SK-N-SH (cell line): ENCODE data around the gene GALNTL6. TPM values are rescaled to one million over a fixed set of nuclear protein-coding genes. Genes with fewer than 3 reads are reported as not detected.

ENCODE experiments used
- CTCF ChIA-PET: fragments of 300-600, 350-600 bp; formaldehyde crosslinking; extraction: SDS; loops from one replicate; lab custom pipeline; 2021; lab: Yijun Ruan, JAX
- POLR2A ChIA-PET: fragments of 350-600 bp; sonication (Branson Sonifier 250); formaldehyde crosslinking; extraction: SDS; loops from one replicate; lab custom pipeline; 2020; ENCODE audit warnings: antibody characterized with exemption, inconsistent platforms; lab: Yijun Ruan, JAX
- DNase-seq: peaks from one replicate; pipeline ENCODE4 v3.0.0; 2012
- H2AFZ ChIP-seq: fragments of 200-600 bp; sonication (generic); 2 replicates; pipeline ENCODE4 v1.8.1; 2016; ENCODE audit warnings: antibody characterized with exemption, mild to moderate bottlenecking, low read depth
- H3F3A ChIP-seq: fragments of 200-600 bp; sonication (generic); replicated peaks from 2 replicates; pipeline ENCODE3; 2016; ENCODE audit warnings: antibody characterized with exemption, mild to moderate bottlenecking; ENCODE audit not compliant: insufficient read depth
- H3K27ac ChIP-seq, 2 experiments: fragments of 200-500 bp in 1 of 2; fragments of 200-600 bp in 1 of 2; sonication (Bioruptor generic) in 1 of 2; sonication (generic), shearing (Covaris generic) in 1 of 2; 2 replicates each; pipeline versions ENCODE4 v1.5.1 to v1.6.1; 2014 to 2016; ENCODE audit warnings: low read depth in 2 of 2, inconsistent platforms in 1 of 2, low read length in 1 of 2, mild to moderate bottlenecking in 1 of 2, mixed read lengths in 1 of 2
- H3K27me3 ChIP-seq: fragments of 200-600 bp; sonication (generic), shearing (Covaris generic); 2 replicates; pipeline ENCODE4 v1.6.1; 2016; ENCODE audit warnings: mixed run types; ENCODE audit not compliant: insufficient read depth
- H3K36me3 ChIP-seq, 2 experiments: fragments of 200-500 bp in 1 of 2; fragments of 200-600 bp in 1 of 2; sonication (Bioruptor generic) in 1 of 2; sonication (generic) in 1 of 2; replicated peaks in 1 of 2; 2 replicates each; pipeline versions ENCODE3 to v1.5.1; 2014 to 2016; ENCODE audit warnings: low read length in 1 of 2, mild to moderate bottlenecking in 1 of 2; ENCODE audit not compliant: insufficient read depth in 2 of 2, control insufficient read depth in 1 of 2
- H3K4me1 ChIP-seq, 2 experiments: fragments of 200-500 bp in 1 of 2; fragments of 200-600 bp in 1 of 2; sonication (Bioruptor generic) in 1 of 2; sonication (generic), shearing (Covaris generic) in 1 of 2; 2 replicates each; pipeline versions ENCODE4 v1.5.1 to v1.6.1; 2014 to 2016; ENCODE audit warnings: low read depth in 1 of 2, low read length in 1 of 2, mixed run types in 1 of 2; ENCODE audit not compliant: insufficient read depth in 2 of 2, control insufficient read depth in 1 of 2
- H3K4me2 ChIP-seq: fragments of 200-600 bp; sonication (generic), shearing (Covaris generic); 2 replicates; pipeline ENCODE4 v1.6.1; 2017; ENCODE audit warnings: mixed run types
- H3K4me3 ChIP-seq, 2 experiments: fragments of 200-500 bp in 1 of 2; fragments of 200-600 bp in 1 of 2; sonication (Bioruptor generic) in 1 of 2; sonication (generic), shearing (Covaris generic) in 1 of 2; 2 replicates each; pipeline versions ENCODE4 v1.5.1 to v1.8.1; 2014 to 2016; ENCODE audit warnings: low read depth in 2 of 2, inconsistent platforms in 1 of 2, low read length in 1 of 2, mild to moderate bottlenecking in 1 of 2, mixed read lengths in 1 of 2, moderate library complexity in 1 of 2
- H3K79me2 ChIP-seq: fragments of 200-600 bp; sonication (generic); 2 replicates; pipeline ENCODE4 v1.8.1; 2017; ENCODE audit warnings: mild to moderate bottlenecking; ENCODE audit not compliant: insufficient read depth
- H3K9ac ChIP-seq: fragments of 200-600 bp; sonication (generic); 2 replicates; pipeline ENCODE4 v1.6.1; 2017; ENCODE audit warnings: mixed run types
- H3K9me2 ChIP-seq: fragments of 200-600 bp; sonication (generic); 2 replicates; pipeline ENCODE4 v1.6.1; 2017; ENCODE audit warnings: mixed run types
- H3K9me3 ChIP-seq: fragments of 200-600 bp; sonication (generic); 2 replicates; pipeline ENCODE4 v1.6.1; 2017; ENCODE audit warnings: mixed run types, mild to moderate bottlenecking, moderate library complexity
- H4K20me1 ChIP-seq: fragments of 200-600 bp; sonication (generic); 2 replicates; pipeline ENCODE4 v1.6.1; 2017; ENCODE audit warnings: mild to moderate bottlenecking, mixed run types; ENCODE audit not compliant: insufficient read depth
- CHD2 ChIP-seq: fragments of 150-350 bp; IDR thresholded peaks from 2 replicates; pipeline ENCODE4 v1.6.1; 2018; ENCODE audit warnings: low read length; ENCODE audit not compliant: partially characterized antibody
- ELF1 ChIP-seq: IDR thresholded peaks from 2 replicates; pipeline ENCODE4 v1.4.0; 2012
- FOXM1 ChIP-seq: IDR thresholded peaks from 2 replicates; pipeline ENCODE4 v1.4.0; 2012; ENCODE audit warnings: low read depth, mild to moderate bottlenecking
- IRF3 ChIP-seq: fragments of 150-350 bp; IDR thresholded peaks from 2 replicates; pipeline ENCODE4 v1.6.1; 2016; ENCODE audit warnings: mild to moderate bottlenecking, low read depth, low read length
- MXI1 ChIP-seq: IDR thresholded peaks from 2 replicates; pipeline ENCODE4 v1.6.1; 2012; ENCODE audit warnings: mild to moderate bottlenecking, low read depth, low read length, improper control_type of control experiment
- NFIC ChIP-seq: IDR thresholded peaks from 2 replicates; pipeline ENCODE4 v1.4.0; 2012; ENCODE audit warnings: borderline replicate concordance
- PBX3 ChIP-seq: IDR thresholded peaks from 2 replicates; pipeline ENCODE4; 2012
- POLR2AphosphoS5 ChIP-seq: IDR thresholded peaks from 2 replicates; pipeline ENCODE4 v1.6.1; 2012; ENCODE audit warnings: low read depth, low read length
- RCOR1 ChIP-seq: fragments of 150-350 bp; IDR thresholded peaks from 2 replicates; pipeline ENCODE4 v1.6.1; 2017; ENCODE audit warnings: antibody characterized with exemption, low read length
- RFX5 ChIP-seq: IDR thresholded peaks from 2 replicates; pipeline ENCODE4 v1.6.1; 2012; ENCODE audit warnings: mild to moderate bottlenecking, improper control_type of control experiment, low read length
- SIN3A ChIP-seq: IDR thresholded peaks from 2 replicates; pipeline ENCODE4 v1.6.1; 2012; ENCODE audit warnings: low read depth, mild to moderate bottlenecking, low read length, moderate library complexity, borderline replicate concordance
- SMC3 ChIP-seq: IDR thresholded peaks from 2 replicates; pipeline ENCODE4 v1.6.1; 2012; ENCODE audit warnings: low read depth, low read length, improper control_type of control experiment
- USF1 ChIP-seq: IDR thresholded peaks from 2 replicates; pipeline ENCODE4 v1.4.0; 2012; ENCODE audit warnings: low read depth, borderline replicate concordance
- YY1 ChIP-seq: IDR thresholded peaks from 2 replicates; pipeline ENCODE4 v1.4.0; 2012; ENCODE audit warnings: low read depth, mild to moderate bottlenecking
- WGBS: methylation state at CpG from one replicate; pipeline ENCODE4 v1.1.6; 2017; ENCODE audit warnings: low lambda C conversion rate; 5-methylcytosine and 5-hydroxymethylcytosine counted together
- polyA plus RNA-seq, 3 experiments: library from polyadenylated mRNA; depleted of rRNA; stranded (reverse); fragments of >200 nt; gene quantifications; 2 replicates each; pipeline ENCODE4 v1.2.3, GENCODE V29; 2012

Gene GALNTL6
- polyA plus RNA-seq, 1 of the 3 experiments (the other 2 are of a cell fraction), result 0.07 TPM

- no peak for DNase-seq
- Histone ChIP-seq H3K79me2 (no peaks in the 10 kb centered on the region), H3K27me3 (no peaks in the 10 kb centered on the region), H3K4me3 (no peak overlapping the region), H3K9ac (no peak overlapping the region), H3K9me3 (no peaks in the 10 kb centered on the region), H3F3A (no peaks in the 10 kb centered on the region), H4K20me1 (no peaks in the 10 kb centered on the region), H3K9me2 (no peaks in the 10 kb centered on the region), H3K4me2 (no peak overlapping the region), H2AFZ (no peak overlapping the region), H3K4me1 (no peaks in the 10 kb centered on the region), H3K36me3 (no peaks in the 10 kb centered on the region), H3K27ac (no peak overlapping the region)
- ChIA-PET POLR2A (no interaction called here), CTCF (interaction anchor here (1.5 kb wide), 1 partner anchor 43 kb away, joined by 3 read pairs; no protein-coding TSS in a partner anchor)
- no peak for TF ChIP-seq IRF3
- no peak for TF ChIP-seq ELF1
- TF ChIP-seq SIN3A, result no peak
- TF ChIP-seq USF1, result no peak
- TF ChIP-seq RCOR1, result no peak
- TF ChIP-seq PBX3, result no peak
- TF ChIP-seq FOXM1, result no peak
- no peak for TF ChIP-seq RFX5
- TF ChIP-seq YY1, result no peak
- no peak for TF ChIP-seq NFIC
- TF ChIP-seq POLR2AphosphoS5, result no peak
- WGBS, result 16% methylated on average over 3 of the region's 3 CpGs
Observed at GRCh38 chr4:172780566-172781081, 967.4 kb downstream of the GALNTL6 start.

GRCh38 chr4:172785613-172786012 lies 972.4 kb downstream of the GALNTL6 start:
- H3F3A ChIP-seq, result no peaks in the 10 kb centered on the region
- no peak overlapping the region for H3K4me2 ChIP-seq
- H3K36me3 ChIP-seq, result no peaks in the 10 kb centered on the region
- H3K9me3 ChIP-seq, result no peaks in the 10 kb centered on the region
- TF ChIP-seq SMC3 (no peak), USF1 (no peak), RFX5 (no peak), MXI1 (no peak), CHD2 (no peak)
- CTCF ChIA-PET, result no interaction called here
- H3K9ac ChIP-seq, result no peak overlapping the region
- H4K20me1 ChIP-seq, result no peaks in the 10 kb centered on the region
- no peaks in the 10 kb centered on the region for H3K79me2 ChIP-seq
- no peak overlapping the region for H2AFZ ChIP-seq
- H3K4me3 ChIP-seq, result no peak overlapping the region
- no peak overlapping the region for H3K27ac ChIP-seq
- 93% methylated on average over 1 of the region's 1 CpG for WGBS
- POLR2A ChIA-PET, result no interaction called here
- no peaks in the 10 kb centered on the region for H3K9me2 ChIP-seq
- DNase-seq, result no peak
- H3K27me3 ChIP-seq, result no peaks in the 10 kb centered on the region
- H3K4me1 ChIP-seq, result peaks cover 0 to 3% of the 10 kb centered on the region in 2 experiments; a peak in 1 of 4 replicates
